ENCODE measurements around the gene CAMK1G. TPM values are rescaled to one million over a fixed set of nuclear protein-coding genes. Genes with fewer than 3 reads are reported as not detected.

CAMK1G gene
- total RNA-seq, 1 experiment from 2014 or later: not detected

DNA sequence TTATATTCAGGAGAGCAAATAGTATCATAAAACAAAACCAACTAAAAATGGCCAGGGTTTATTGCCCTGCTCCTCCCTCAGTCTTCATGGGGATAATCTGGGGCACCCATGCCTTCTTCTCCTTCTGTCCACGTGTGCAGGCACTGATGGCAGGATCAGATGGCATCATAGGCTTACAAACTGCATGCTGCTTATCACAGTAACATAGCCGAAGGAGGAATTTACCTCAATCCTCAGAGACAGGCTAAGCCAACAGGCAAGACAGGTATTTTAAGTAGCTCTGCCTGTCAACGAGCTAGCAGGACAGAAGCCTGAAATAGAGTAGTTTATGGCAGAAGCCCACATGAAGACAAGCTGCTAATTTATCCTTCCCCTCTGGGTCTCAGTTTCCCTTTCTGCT, 59.3 kb downstream of the CAMK1G start:
- H3K4me1 ChIP-seq: peaks cover 26% of the 10 kb centered on the region
- ChIA-PET POLR2A (interaction anchor here (1.1 to 2.3 kb wide), 3 partner anchors 10 to 32 kb away, joined by 3 to 11 read pairs (median 6); partner anchors contain the start of gene LAMB3), CTCF (interaction anchor here (1.0 to 2.0 kb wide), 3 partner anchors 11 to 66 kb away, joined by 3 to 9 read pairs (median 4); no protein-coding TSS in a partner anchor)
- Mint-ChIP-seq H3K27me3 (ENCODE audit: insufficient read depth, unreplicated experiment) (no peaks in the 10 kb centered on the region), H3K4me1 (ENCODE audit: low read depth, unreplicated experiment) (peaks cover 33% of the 10 kb centered on the region), H3K36me3 (ENCODE audit: insufficient read depth, unreplicated experiment) (peaks cover 74% of the 10 kb centered on the region), H3K4me3 (ENCODE audit: unreplicated experiment) (no peak overlapping the region), H3K27ac (ENCODE audit: unreplicated experiment) (no peak overlapping the region), H3K9me3 (ENCODE audit: unreplicated experiment) (no peaks in the 10 kb centered on the region)
- H3K4me3 ChIP-seq (ENCODE audit: low read depth, low read length): no peak overlapping the region
- no peaks in the 10 kb centered on the region for H3K9me3 ChIP-seq
- peaks cover 18% of the 10 kb centered on the region for H3K36me3 ChIP-seq (ENCODE audit: control insufficient read depth, insufficient read depth, low read length)
- BruUV-seq (replicated peaks): no TSS peak
- intact Hi-C loops (cut with micrococcal nuclease; ENCODE audit: unreplicated experiment): loop anchor here (1.0 kb wide), 1 partner anchor 10 kb away; no protein-coding TSS in a partner anchor
- H3K27me3 ChIP-seq (replicated peaks; ENCODE audit: control insufficient read depth, insufficient read depth, low read length): no peaks in the 10 kb centered on the region
- no peak for DNase-seq
- TF ChIP-seq, protein P1, sequence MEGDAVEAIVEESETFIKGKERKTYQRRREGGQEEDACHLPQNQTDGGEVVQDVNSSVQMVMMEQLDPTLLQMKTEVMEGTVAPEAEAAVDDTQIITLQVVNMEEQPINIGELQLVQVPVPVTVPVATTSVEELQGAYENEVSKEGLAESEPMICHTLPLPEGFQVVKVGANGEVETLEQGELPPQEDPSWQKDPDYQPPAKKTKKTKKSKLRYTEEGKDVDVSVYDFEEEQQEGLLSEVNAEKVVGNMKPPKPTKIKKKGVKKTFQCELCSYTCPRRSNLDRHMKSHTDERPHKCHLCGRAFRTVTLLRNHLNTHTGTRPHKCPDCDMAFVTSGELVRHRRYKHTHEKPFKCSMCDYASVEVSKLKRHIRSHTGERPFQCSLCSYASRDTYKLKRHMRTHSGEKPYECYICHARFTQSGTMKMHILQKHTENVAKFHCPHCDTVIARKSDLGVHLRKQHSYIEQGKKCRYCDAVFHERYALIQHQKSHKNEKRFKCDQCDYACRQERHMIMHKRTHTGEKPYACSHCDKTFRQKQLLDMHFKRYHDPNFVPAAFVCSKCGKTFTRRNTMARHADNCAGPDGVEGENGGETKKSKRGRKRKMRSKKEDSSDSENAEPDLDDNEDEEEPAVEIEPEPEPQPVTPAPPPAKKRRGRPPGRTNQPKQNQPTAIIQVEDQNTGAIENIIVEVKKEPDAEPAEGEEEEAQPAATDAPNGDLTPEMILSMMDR (IDR thresholded peaks at IDR 0.05; ENCODE audit: insufficient read depth in 1 of 2, low read depth in 1 of 2, low read length in 1 of 2, severe bottlenecking in 1 of 2, unreplicated experiment in 1 of 2): no peak

DNA sequence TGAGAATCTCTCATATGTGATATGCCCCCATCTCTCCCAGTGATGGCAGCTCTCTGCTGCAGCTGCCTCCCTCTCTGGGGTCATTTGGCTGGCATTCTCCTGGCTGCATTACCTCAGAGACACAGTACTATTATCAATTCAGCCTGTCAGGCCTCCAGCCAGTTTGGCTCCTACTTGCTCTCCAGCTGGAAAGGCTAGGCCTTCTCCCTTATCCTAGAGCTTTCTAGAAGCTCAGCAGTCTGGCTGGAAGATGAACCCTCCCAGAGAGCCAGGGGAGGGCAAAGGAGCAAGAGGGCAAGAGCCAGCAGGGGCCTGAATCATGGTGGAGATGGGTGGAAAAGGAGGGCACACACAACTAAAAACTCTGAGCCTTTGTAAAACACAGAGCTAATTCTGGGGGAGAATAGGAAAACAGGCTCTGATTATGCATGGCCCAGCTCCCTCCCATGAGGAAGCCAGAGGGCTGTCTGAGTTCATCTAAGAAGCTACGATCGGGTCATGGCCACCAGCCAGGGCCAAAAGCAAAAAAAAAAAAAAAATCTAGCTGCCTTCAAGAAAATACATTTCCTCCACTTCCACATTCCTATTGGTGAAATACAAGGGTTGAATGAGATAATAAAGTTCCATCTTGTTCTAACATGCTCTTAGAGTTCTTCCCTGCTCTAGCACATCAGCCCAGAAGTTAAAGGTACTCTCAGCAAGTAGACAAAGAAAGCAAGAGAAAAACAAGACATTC, 59.9 kb downstream of the CAMK1G start:
- ChIA-PET POLR2A (interaction anchor here (0.7 to 2.3 kb wide), 5 partner anchors 9 to 32 kb away, joined by 3 to 11 read pairs (median 5); partner anchors contain the start of gene LAMB3), CTCF (interaction anchor here (0.7 to 2.0 kb wide), 5 partner anchors 10 to 67 kb away, joined by 3 to 11 read pairs (median 4); no protein-coding TSS in a partner anchor)
- intact Hi-C loops (cut with micrococcal nuclease; ENCODE audit: unreplicated experiment): loop anchor here (1.0 kb wide), 1 partner anchor 10 kb away; no protein-coding TSS in a partner anchor
- peaks cover 26% of the 10 kb centered on the region for H3K4me1 ChIP-seq
- Mint-ChIP-seq H3K27me3 (ENCODE audit: insufficient read depth, unreplicated experiment) (no peaks in the 10 kb centered on the region), H3K4me3 (ENCODE audit: unreplicated experiment) (no peak overlapping the region), H3K27ac (ENCODE audit: unreplicated experiment) (no peak overlapping the region), H3K4me1 (ENCODE audit: low read depth, unreplicated experiment) (peaks cover 38% of the 10 kb centered on the region), H3K36me3 (ENCODE audit: insufficient read depth, unreplicated experiment) (peaks cover 74% of the 10 kb centered on the region), H3K9me3 (ENCODE audit: unreplicated experiment) (no peaks in the 10 kb centered on the region)
- H3K9me3 ChIP-seq: no peaks in the 10 kb centered on the region
- no peaks in the 10 kb centered on the region for H3K27me3 ChIP-seq (replicated peaks; ENCODE audit: control insufficient read depth, insufficient read depth, low read length)
- TF ChIP-seq, protein P1 (IDR thresholded peaks at IDR 0.05; ENCODE audit: insufficient read depth in 1 of 2, low read depth in 1 of 2, low read length in 1 of 2, severe bottlenecking in 1 of 2, unreplicated experiment in 1 of 2): no peak
- peaks cover 18% of the 10 kb centered on the region for H3K36me3 ChIP-seq (ENCODE audit: control insufficient read depth, insufficient read depth, low read length)
- BruUV-seq (replicated peaks): no TSS peak
- no peak overlapping the region for H3K4me3 ChIP-seq (ENCODE audit: low read depth, low read length)
- DNase-seq: no peak

DNA sequence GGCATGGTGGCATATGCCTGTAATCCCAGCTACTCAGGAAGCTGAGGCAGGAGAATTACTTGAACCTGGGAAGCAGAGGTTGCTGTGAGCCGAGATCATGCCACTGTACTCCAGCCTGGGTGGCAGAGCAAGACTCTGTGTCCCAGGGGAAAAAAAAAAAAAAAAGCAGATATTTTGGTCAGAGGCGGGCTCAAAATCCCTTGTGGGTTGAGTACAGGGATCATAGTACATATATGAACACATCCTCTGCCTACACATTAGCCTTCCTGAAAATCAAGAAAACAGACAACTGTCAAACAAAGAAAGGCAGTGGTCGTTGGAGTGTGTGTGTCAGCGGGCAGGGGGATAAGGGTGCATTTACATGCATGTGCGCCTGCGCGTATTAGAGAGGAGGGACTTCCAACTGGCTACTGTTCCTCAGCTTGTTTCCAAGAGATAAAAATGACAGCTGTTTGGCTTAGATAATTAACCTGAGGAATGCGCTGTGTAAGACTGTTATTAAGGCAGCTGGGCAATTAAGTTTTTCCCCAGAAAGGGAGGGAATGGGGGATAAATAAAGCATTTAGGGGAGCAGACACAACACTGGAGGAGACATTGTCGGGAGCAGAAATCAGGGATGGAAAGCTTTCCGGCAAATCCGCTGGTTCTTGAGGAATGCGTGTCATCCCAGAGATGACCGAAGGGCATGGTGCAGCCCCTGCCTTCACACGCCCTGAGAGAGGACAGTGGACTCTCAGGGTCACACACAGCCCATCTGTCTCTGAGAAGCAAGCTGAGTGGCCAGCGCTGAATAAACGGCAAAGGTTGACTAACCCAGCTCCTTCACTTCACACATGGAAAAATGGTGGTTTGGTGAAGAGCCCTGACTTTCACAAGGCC, 62.3 kb downstream of the CAMK1G start:
- Histone ChIP-seq H3K4me3 (ENCODE audit: low read depth, low read length) (no peak overlapping the region), H3K9me3 (no peaks in the 10 kb centered on the region), H3K27me3 (replicated peaks; ENCODE audit: control insufficient read depth, insufficient read depth, low read length) (no peaks in the 10 kb centered on the region), H3K36me3 (ENCODE audit: control insufficient read depth, insufficient read depth, low read length) (peaks cover 18% of the 10 kb centered on the region), H3K4me1 (peaks cover 43% of the 10 kb centered on the region)
- no TSS peak for BruUV-seq (replicated peaks)
- Mint-ChIP-seq H3K4me1 (ENCODE audit: low read depth, unreplicated experiment) (peaks cover 38% of the 10 kb centered on the region), H3K9me3 (ENCODE audit: unreplicated experiment) (no peaks in the 10 kb centered on the region), H3K4me3 (ENCODE audit: unreplicated experiment) (peak overlapping the region; percentile 27), H3K36me3 (ENCODE audit: insufficient read depth, unreplicated experiment) (peaks cover 83% of the 10 kb centered on the region), H3K27ac (ENCODE audit: unreplicated experiment) (peak overlapping the region; percentile 79), H3K27me3 (ENCODE audit: insufficient read depth, unreplicated experiment) (no peaks in the 10 kb centered on the region)
- POLR2A ChIA-PET: no interaction called here
- CTCF ChIA-PET: no interaction called here
- TF ChIP-seq, protein P1 (IDR thresholded peaks at IDR 0.05; ENCODE audit: insufficient read depth in 1 of 2, low read depth in 1 of 2, low read length in 1 of 2, severe bottlenecking in 1 of 2, unreplicated experiment in 1 of 2): no peak
- DNase-seq: no peak
- intact Hi-C loops (cut with micrococcal nuclease; ENCODE audit: unreplicated experiment): loop anchor here (1.0 kb wide), 1 partner anchor 47 kb away; no protein-coding TSS in a partner anchor

All from Caco-2 (cell line).